Sigmoid colon (tissue), 4 donors: ENCODE results near the gene CD40.
A peak's percentile ranks its signal among the peaks of the same experiment; 100 is the strongest.

Experiments
- POLR2AphosphoS5 ChIP-seq, 4 donors: sonication (generic); formaldehyde crosslinking; IDR thresholded peaks; one replicate each; pipeline ENCODE4 v1.6.1; 2017; ENCODE audit warnings: antibody characterized with exemption in 4 of 4
- TF ChIP-seq, protein P1 (sequence below), 4 experiments: fragments of 450-650 bp in 3 of 4; fragments of 200-600 bp in 1 of 4; IDR thresholded peaks; one replicate each; pipeline ENCODE4 v1.5.1; 2016 to 2019; ENCODE audit warnings: antibody characterized with exemption in 4 of 4, mild to moderate bottlenecking in 3 of 4, moderate library complexity in 2 of 4

GRCh38 chr20:46087161-46087560 is 31.0 kb upstream of the CD40 start:
- TF ChIP-seq POLR2AphosphoS5 (IDR thresholded peaks at IDR 0.05) = no peak
- TF ChIP-seq, protein P1, sequence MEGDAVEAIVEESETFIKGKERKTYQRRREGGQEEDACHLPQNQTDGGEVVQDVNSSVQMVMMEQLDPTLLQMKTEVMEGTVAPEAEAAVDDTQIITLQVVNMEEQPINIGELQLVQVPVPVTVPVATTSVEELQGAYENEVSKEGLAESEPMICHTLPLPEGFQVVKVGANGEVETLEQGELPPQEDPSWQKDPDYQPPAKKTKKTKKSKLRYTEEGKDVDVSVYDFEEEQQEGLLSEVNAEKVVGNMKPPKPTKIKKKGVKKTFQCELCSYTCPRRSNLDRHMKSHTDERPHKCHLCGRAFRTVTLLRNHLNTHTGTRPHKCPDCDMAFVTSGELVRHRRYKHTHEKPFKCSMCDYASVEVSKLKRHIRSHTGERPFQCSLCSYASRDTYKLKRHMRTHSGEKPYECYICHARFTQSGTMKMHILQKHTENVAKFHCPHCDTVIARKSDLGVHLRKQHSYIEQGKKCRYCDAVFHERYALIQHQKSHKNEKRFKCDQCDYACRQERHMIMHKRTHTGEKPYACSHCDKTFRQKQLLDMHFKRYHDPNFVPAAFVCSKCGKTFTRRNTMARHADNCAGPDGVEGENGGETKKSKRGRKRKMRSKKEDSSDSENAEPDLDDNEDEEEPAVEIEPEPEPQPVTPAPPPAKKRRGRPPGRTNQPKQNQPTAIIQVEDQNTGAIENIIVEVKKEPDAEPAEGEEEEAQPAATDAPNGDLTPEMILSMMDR (IDR thresholded peaks at IDR 0.05) = peak in 3 of 4 experiments; percentile 13 to 31 (median 24)
